Measurements from ENCODE around the gene EDEM1. TPM values are rescaled to one million over a fixed set of nuclear protein-coding genes. Genes with fewer than 3 reads are reported as not detected.

Gene EDEM1
- polyA plus RNA-seq (11.9 and 13.6 TPM in 2 replicates), polyA minus RNA-seq (9.3 and 22.6 TPM in 2 replicates)

DNA sequence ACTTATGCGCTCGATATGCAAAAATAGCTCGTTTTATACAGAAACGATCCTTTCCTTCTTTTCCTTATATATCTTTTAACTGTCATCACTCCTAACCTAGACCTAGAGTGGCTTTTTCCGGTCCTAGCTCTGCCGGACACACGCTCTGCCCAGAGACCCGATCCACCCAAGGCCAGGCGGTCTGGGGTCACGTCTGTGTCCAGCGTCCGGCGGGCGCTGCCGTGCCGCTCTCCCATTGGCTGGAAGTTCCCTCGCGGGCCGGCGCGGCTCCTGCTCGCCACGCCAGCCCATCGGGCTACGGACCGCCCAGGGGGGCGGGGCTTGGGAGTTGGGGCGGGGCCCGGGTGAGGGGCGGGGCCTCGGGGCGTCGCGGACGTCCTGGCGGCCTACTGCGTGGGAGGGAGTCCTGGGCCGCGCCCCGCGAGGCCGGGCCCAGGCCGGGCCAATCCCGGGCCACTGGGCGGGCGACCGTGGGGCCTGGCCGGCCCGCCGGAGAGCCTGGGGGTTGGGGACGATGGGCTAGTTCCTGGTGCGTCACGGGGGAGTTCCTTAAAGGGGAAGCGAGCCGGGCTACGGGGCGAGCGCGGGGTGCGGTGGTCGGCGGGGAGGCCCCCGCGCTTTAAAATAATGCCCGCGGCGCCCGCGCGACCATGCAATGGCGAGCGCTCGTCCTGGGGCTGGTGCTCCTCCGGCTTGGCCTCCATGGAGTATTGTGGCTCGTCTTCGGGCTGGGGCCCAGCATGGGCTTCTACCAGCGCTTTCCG lies at the start of gene EDEM1:
Gene EDEM1 (plus strand): TSS at position 552 of the 764 bp plus-strand sequence. CDS start 99 bp downstream, at position 651.
- peak within 1 kb of the TSS; percentile 79 for H3K4me2 ChIP-seq (ENCODE audit: low read length)
- peaks cover 28% of the 10 kb centered on the region for H3K79me2 ChIP-seq (replicated peaks; ENCODE audit: insufficient read depth, low read length)
- H2AFZ ChIP-seq (ENCODE audit: low read depth, low read length): no peak within 1 kb of the TSS
- H3K27ac ChIP-seq (ENCODE audit: low read length): peak within 1 kb of the TSS; percentile 34
- H4K20me1 ChIP-seq (ENCODE audit: insufficient read depth): no peaks in the 10 kb centered on the region
- H3K27me3 ChIP-seq (ENCODE audit: insufficient read depth, low read depth, low read length): no peaks in the 10 kb centered on the region
- H3F3A ChIP-seq (ENCODE audit: insufficient read depth, low read length, poor library complexity, severe bottlenecking): no peaks in the 10 kb centered on the region
- no peaks in the 10 kb centered on the region for H3K9me3 ChIP-seq (ENCODE audit: low read length)
- no peaks in the 10 kb centered on the region for H3K9me2 ChIP-seq (ENCODE audit: insufficient read depth, low read length)
- TF ChIP-seq EZH2 (IDR thresholded peaks at IDR 0.05; ENCODE audit: borderline replicate concordance, insufficient read depth, low read length, poor library complexity, severe bottlenecking) (no peak), TAF1 (IDR thresholded peaks at IDR 0.05; ENCODE audit: low read depth) (no peak), POLR2AphosphoS5 (IDR thresholded peaks at IDR 0.05) (no peak), CTCF (IDR thresholded peaks at IDR 0.05; ENCODE audit: poor library complexity, severe bottlenecking) (no peak), EP300 (conservative IDR thresholded peaks at IDR 0.05; ENCODE audit: poor library complexity, severe bottlenecking) (no peak), MXI1 (conservative IDR thresholded peaks at IDR 0.05; ENCODE audit: poor library complexity, severe bottlenecking) (no peak), RAD21 (conservative IDR thresholded peaks at IDR 0.05) (no peak), SMC3 (conservative IDR thresholded peaks at IDR 0.05; ENCODE audit: poor library complexity) (no peak)
- TF ChIP-seq, protein P1, sequence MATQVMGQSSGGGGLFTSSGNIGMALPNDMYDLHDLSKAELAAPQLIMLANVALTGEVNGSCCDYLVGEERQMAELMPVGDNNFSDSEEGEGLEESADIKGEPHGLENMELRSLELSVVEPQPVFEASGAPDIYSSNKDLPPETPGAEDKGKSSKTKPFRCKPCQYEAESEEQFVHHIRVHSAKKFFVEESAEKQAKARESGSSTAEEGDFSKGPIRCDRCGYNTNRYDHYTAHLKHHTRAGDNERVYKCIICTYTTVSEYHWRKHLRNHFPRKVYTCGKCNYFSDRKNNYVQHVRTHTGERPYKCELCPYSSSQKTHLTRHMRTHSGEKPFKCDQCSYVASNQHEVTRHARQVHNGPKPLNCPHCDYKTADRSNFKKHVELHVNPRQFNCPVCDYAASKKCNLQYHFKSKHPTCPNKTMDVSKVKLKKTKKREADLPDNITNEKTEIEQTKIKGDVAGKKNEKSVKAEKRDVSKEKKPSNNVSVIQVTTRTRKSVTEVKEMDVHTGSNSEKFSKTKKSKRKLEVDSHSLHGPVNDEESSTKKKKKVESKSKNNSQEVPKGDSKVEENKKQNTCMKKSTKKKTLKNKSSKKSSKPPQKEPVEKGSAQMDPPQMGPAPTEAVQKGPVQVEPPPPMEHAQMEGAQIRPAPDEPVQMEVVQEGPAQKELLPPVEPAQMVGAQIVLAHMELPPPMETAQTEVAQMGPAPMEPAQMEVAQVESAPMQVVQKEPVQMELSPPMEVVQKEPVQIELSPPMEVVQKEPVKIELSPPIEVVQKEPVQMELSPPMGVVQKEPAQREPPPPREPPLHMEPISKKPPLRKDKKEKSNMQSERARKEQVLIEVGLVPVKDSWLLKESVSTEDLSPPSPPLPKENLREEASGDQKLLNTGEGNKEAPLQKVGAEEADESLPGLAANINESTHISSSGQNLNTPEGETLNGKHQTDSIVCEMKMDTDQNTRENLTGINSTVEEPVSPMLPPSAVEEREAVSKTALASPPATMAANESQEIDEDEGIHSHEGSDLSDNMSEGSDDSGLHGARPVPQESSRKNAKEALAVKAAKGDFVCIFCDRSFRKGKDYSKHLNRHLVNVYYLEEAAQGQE (IDR thresholded peaks at IDR 0.05; ENCODE audit: borderline replicate concordance): no peak
- no peaks in the 10 kb centered on the region for H3K36me3 ChIP-seq (ENCODE audit: insufficient read depth, low read length)
- H3K9ac ChIP-seq (ENCODE audit: low read length): peak within 1 kb of the TSS; percentile 79
- H3K4me3 ChIP-seq (ENCODE audit: low read length): peak within 1 kb of the TSS; percentile 87

- Histone ChIP-seq H3K4me2 (ENCODE audit: low read length) (no peak overlapping the region), H4K20me1 (ENCODE audit: insufficient read depth) (no peaks in the 10 kb centered on the region)
- TF ChIP-seq, protein P1 (IDR thresholded peaks at IDR 0.05; ENCODE audit: borderline replicate concordance): no peak
- TF ChIP-seq EZH2 (IDR thresholded peaks at IDR 0.05; ENCODE audit: borderline replicate concordance, insufficient read depth, low read length, poor library complexity, severe bottlenecking) (no peak), CTCF (IDR thresholded peaks at IDR 0.05; ENCODE audit: poor library complexity, severe bottlenecking) (no peak), TAF1 (IDR thresholded peaks at IDR 0.05; ENCODE audit: low read depth) (no peak), POLR2AphosphoS5 (IDR thresholded peaks at IDR 0.05) (no peak), SMC3 (conservative IDR thresholded peaks at IDR 0.05; ENCODE audit: poor library complexity) (no peak), MXI1 (conservative IDR thresholded peaks at IDR 0.05; ENCODE audit: poor library complexity, severe bottlenecking) (no peak), RAD21 (conservative IDR thresholded peaks at IDR 0.05) (no peak), EP300 (conservative IDR thresholded peaks at IDR 0.05; ENCODE audit: poor library complexity, severe bottlenecking) (no peak)
Measured at GRCh38 chr3:5138214-5138981, 49.1 kb upstream of the EDEM1 start.

More at GRCh38 chr3:5138214-5138981, 49.1 kb upstream of the EDEM1 start:
- no peaks in the 10 kb centered on the region for H3F3A ChIP-seq (ENCODE audit: insufficient read depth, low read length, poor library complexity, severe bottlenecking)
- H3K27ac ChIP-seq (ENCODE audit: low read length): no peak overlapping the region
- peaks cover 38% of the 10 kb centered on the region for H3K79me2 ChIP-seq (replicated peaks; ENCODE audit: insufficient read depth, low read length)
- no peaks in the 10 kb centered on the region for H3K9me2 ChIP-seq (ENCODE audit: insufficient read depth, low read length)
- no peaks in the 10 kb centered on the region for H3K36me3 ChIP-seq (ENCODE audit: insufficient read depth, low read length)
- H3K9me3 ChIP-seq (ENCODE audit: low read length): no peaks in the 10 kb centered on the region
- no peak overlapping the region for H3K9ac ChIP-seq (ENCODE audit: low read length)
- H3K4me3 ChIP-seq (ENCODE audit: low read length): no peak overlapping the region
- no peak overlapping the region for H2AFZ ChIP-seq (ENCODE audit: low read depth, low read length)
- no peaks in the 10 kb centered on the region for H3K27me3 ChIP-seq (ENCODE audit: insufficient read depth, low read depth, low read length)
